ENCODE measurements around the gene IKZF5.

Gene IKZF5

GRCh38 chr10:122949296-122949695 is 59.3 kb downstream of the IKZF5 start:
- DNase-seq (ENCODE audit: low read depth): no peak
- no peak for TF ChIP-seq CTCF (IDR thresholded peaks at IDR 0.05; ENCODE audit: low read depth, low read length, missing control alignments)
- no peak overlapping the region for H3K4me3 ChIP-seq (ENCODE audit: low read depth, low read length)
